H1 (cell line): ENCODE results near the gene HPD. TPM values are rescaled to one million over a fixed set of nuclear protein-coding genes. Genes with fewer than 3 reads are reported as not detected.

Experiments
- CTCF ChIA-PET: fragments of 300-600 bp; sonication (Branson Sonifier 250); formaldehyde crosslinking; loops from one replicate; lab custom pipeline; 2021; ENCODE audit not compliant: partially characterized antibody; lab: Charles Lee
- POLR2A ChIA-PET: fragments of 300-600 bp; sonication (Branson Sonifier 250); formaldehyde crosslinking; loops from one replicate; lab custom pipeline; 2021; ENCODE audit warnings: inconsistent platforms; ENCODE audit not compliant: partially characterized antibody; lab: Charles Lee
- DNase-seq, 2 experiments: peaks; one replicate each; pipeline versions ENCODE4 v3.0.0 to v3.0.0-alpha.2; 2010 to 2022; ENCODE audit warnings: low spot score in 2 of 2, low read depth in 1 of 2, mixed read lengths in 1 of 2
- FAIRE-seq: peaks from 2 replicates; lab custom pipeline; 2011; peaks lifted over from hg19 to GRCh38; lab: Jason Lieb, UNC
- H2AFZ ChIP-seq: 2 replicates; pipeline ENCODE4 v1.8.1; 2012; ENCODE audit warnings: low read length, inconsistent platforms
- H2AK5ac ChIP-seq: 2 replicates; pipeline ENCODE4 v1.6.1; 2013; ENCODE audit warnings: low read depth, low read length
- H2BK120ac ChIP-seq: replicated peaks from 2 replicates; pipeline ENCODE3; 2013; ENCODE audit warnings: low read depth, low read length, inconsistent platforms
- H2BK12ac ChIP-seq: 2 replicates; pipeline ENCODE4 v1.6.1; 2013; ENCODE audit warnings: low read depth, low read length
- H2BK15ac ChIP-seq: 2 replicates; pipeline ENCODE4 v1.6.1; 2013; ENCODE audit warnings: low read length
- H2BK20ac ChIP-seq: 2 replicates; pipeline ENCODE4 v1.6.1; 2013; ENCODE audit warnings: low read length
- H2BK5ac ChIP-seq: 2 replicates; pipeline ENCODE4 v1.6.1; 2013; ENCODE audit warnings: low read depth, low read length
- H3K14ac ChIP-seq: 2 replicates; pipeline ENCODE4 v1.6.1; 2013; ENCODE audit warnings: inconsistent platforms; ENCODE audit not compliant: insufficient read length
- H3K18ac ChIP-seq: 2 replicates; pipeline ENCODE4 v1.6.1; 2013; ENCODE audit warnings: low read length; ENCODE audit errors: extremely low read depth
- H3K23ac ChIP-seq: 2 replicates; pipeline ENCODE4 v1.6.1; 2013; ENCODE audit warnings: inconsistent platforms; ENCODE audit not compliant: insufficient read length
- H3K23me2 ChIP-seq: 2 replicates; pipeline ENCODE4 v1.6.1; 2013; ENCODE audit warnings: low read depth, low read length
- H3K27ac ChIP-seq: 2 replicates; pipeline ENCODE4 v1.6.1; 2011; ENCODE audit warnings: low read depth, low read length, inconsistent platforms
- H3K27me3 ChIP-seq, 4 experiments: replicated peaks in 1 of 4; 1 replicate in 1 of 4; 2 replicates in 3 of 4; pipeline versions ENCODE4 v1.6.1 to v1.8.1; 2011 to 2013; ENCODE audit warnings: low read length in 3 of 4, mild to moderate bottlenecking in 3 of 4, inconsistent platforms in 2 of 4, mixed read lengths in 2 of 4, moderate library complexity in 1 of 4; ENCODE audit not compliant: control insufficient read depth in 3 of 4, insufficient read depth in 3 of 4; ENCODE audit errors: extremely low read depth in 1 of 4
- H3K36me3 ChIP-seq, 4 experiments: 2 replicates each; pipeline versions ENCODE4 v1.6.1 to v1.8.1; 2011 to 2013; ENCODE audit warnings: mild to moderate bottlenecking in 4 of 4, low read length in 3 of 4, moderate library complexity in 2 of 4, control low read depth in 1 of 4, inconsistent platforms in 1 of 4; ENCODE audit not compliant: insufficient read depth in 4 of 4, control insufficient read depth in 2 of 4
- H3K4ac ChIP-seq: replicated peaks from 2 replicates; pipeline ENCODE3; 2013; ENCODE audit warnings: low read length, low read depth, mixed read lengths, inconsistent platforms; ENCODE audit not compliant: insufficient read length
- H3K4me1 ChIP-seq, 4 experiments: replicated peaks in 1 of 4; 1 replicate in 1 of 4; 2 replicates in 3 of 4; pipeline versions ENCODE4 v1.6.1 to v1.8.1; 2011 to 2013; ENCODE audit warnings: low read length in 3 of 4, inconsistent platforms in 2 of 4, mixed read lengths in 1 of 4; ENCODE audit not compliant: insufficient read depth in 4 of 4, control insufficient read depth in 3 of 4
- H3K4me2 ChIP-seq, 2 experiments: 2 replicates each; pipeline versions ENCODE4 v1.6.1 to v1.8.1; 2011 to 2013; ENCODE audit warnings: low read depth in 2 of 2, low read length in 2 of 2, control low read depth in 1 of 2, inconsistent platforms in 1 of 2, mild to moderate bottlenecking in 1 of 2; ENCODE audit not compliant: insufficient read depth in 1 of 2
- H3K4me3 ChIP-seq, 4 experiments: fragments of 200-600, 300-600 bp in 1 of 4; sonication (generic), shearing (Covaris generic), sonication (Bioruptor Twin) in 1 of 4; 2 replicates each; pipeline versions ENCODE4 v1.5.1 to v1.8.1; 2011 to 2016; ENCODE audit warnings: low read length in 4 of 4, low read depth in 3 of 4, control low read depth in 2 of 4, inconsistent platforms in 2 of 4, mild to moderate bottlenecking in 2 of 4, mixed read lengths in 1 of 4, moderate library complexity in 1 of 4; ENCODE audit not compliant: insufficient read depth in 2 of 4; ENCODE audit errors: extremely low read depth in 1 of 4
- H3K56ac ChIP-seq: replicated peaks from 2 replicates; pipeline ENCODE3; 2013; ENCODE audit warnings: low read depth, mild to moderate bottlenecking, mixed read lengths, low read length, inconsistent platforms; ENCODE audit not compliant: insufficient read length
- H3K79me1 ChIP-seq: 2 replicates; pipeline ENCODE4 v1.6.1; 2013; ENCODE audit warnings: low read depth, low read length, control low read depth
- H3K79me2 ChIP-seq, 2 experiments: 2 replicates each; pipeline versions ENCODE4 v1.6.1 to v1.8.1; 2012 to 2013; ENCODE audit warnings: low read length in 2 of 2, mild to moderate bottlenecking in 2 of 2, inconsistent platforms in 1 of 2; ENCODE audit not compliant: insufficient read depth in 2 of 2, control insufficient read depth in 1 of 2
- H3K9ac ChIP-seq, 4 experiments: replicated peaks in 1 of 4; 1 replicate in 1 of 4; 2 replicates in 3 of 4; pipeline versions ENCODE4 v1.6.1 to v1.8.1; 2011 to 2013; ENCODE audit warnings: low read depth in 3 of 4, low read length in 3 of 4, control low read depth in 2 of 4, mild to moderate bottlenecking in 2 of 4, moderate library complexity in 2 of 4, inconsistent platforms in 1 of 4; ENCODE audit errors: extremely low read depth in 1 of 4
- H3K9me3 ChIP-seq, 2 experiments: 2 replicates each; pipeline versions ENCODE4 v1.6.1 to v1.8.1; 2012 to 2013; ENCODE audit warnings: mild to moderate bottlenecking in 2 of 2, moderate library complexity in 2 of 2, control low read depth in 1 of 2, inconsistent platforms in 1 of 2, low read depth in 1 of 2, low read length in 1 of 2, mixed read lengths in 1 of 2; ENCODE audit not compliant: insufficient read depth in 2 of 2
- H4K20me1 ChIP-seq, 2 experiments: replicated peaks in 1 of 2; 2 replicates each; pipeline versions ENCODE3 to v1.8.1; 2011 to 2013; ENCODE audit warnings: inconsistent platforms in 2 of 2, low read length in 2 of 2, mild to moderate bottlenecking in 1 of 2; ENCODE audit not compliant: insufficient read depth in 2 of 2, control insufficient read depth in 1 of 2
- H4K5ac ChIP-seq: 2 replicates; pipeline ENCODE4 v1.6.1; 2013; ENCODE audit warnings: low read length, low read depth, mixed read lengths, inconsistent platforms; ENCODE audit not compliant: insufficient read length
- H4K8ac ChIP-seq: 2 replicates; pipeline ENCODE4 v1.8.0; 2013; ENCODE audit warnings: mild to moderate bottlenecking, moderate library complexity, low read length, inconsistent platforms; ENCODE audit not compliant: insufficient read depth; ENCODE audit errors: extremely low read depth
- H4K91ac ChIP-seq: replicated peaks from 2 replicates; pipeline ENCODE3; 2013; ENCODE audit warnings: low read length, mixed read lengths, inconsistent platforms; ENCODE audit not compliant: insufficient read length
- BACH1 ChIP-seq: IDR thresholded peaks from 2 replicates; pipeline ENCODE4 v1.6.1; 2012; ENCODE audit warnings: low read length, improper control_type of control experiment
- EP300 ChIP-seq, 2 experiments: IDR thresholded peaks; 1 replicate in 1 of 2; 2 replicates in 1 of 2; pipeline ENCODE4 v1.6.1; 2011 to 2012; ENCODE audit warnings: low read depth in 2 of 2, low read length in 2 of 2, mild to moderate bottlenecking in 2 of 2, borderline replicate concordance in 1 of 2, inconsistent platforms in 1 of 2, moderate library complexity in 1 of 2
- FOSL1 ChIP-seq: IDR thresholded peaks from 2 replicates; pipeline ENCODE4 v1.6.1; 2011; ENCODE audit warnings: mild to moderate bottlenecking, low read depth, low read length, moderate library complexity; ENCODE audit not compliant: insufficient read depth
- KDM1A ChIP-seq: fragments of 200-600, 300-600 bp; sonication (generic); IDR thresholded peaks from 2 replicates; pipeline ENCODE4 v1.7.1; 2016; ENCODE audit warnings: mild to moderate bottlenecking, low read length, borderline replicate concordance
- RXRA ChIP-seq: IDR thresholded peaks from 2 replicates; pipeline ENCODE4 v1.6.1; 2011; ENCODE audit warnings: low read depth, mild to moderate bottlenecking, low read length, moderate library complexity; ENCODE audit not compliant: insufficient read depth
- WGBS, 2 experiments: shearing (Covaris generic) in 1 of 2; methylation state at CpG; one replicate each; pipeline versions ENCODE4 v1.1.6 to v1.1.7; 2013 to 2015; ENCODE audit warnings: low lambda C conversion rate in 2 of 2, mixed read lengths in 2 of 2, inconsistent platforms in 1 of 2, low coverage in 1 of 2, missing lambda C conversion rate in 1 of 2; ENCODE audit not compliant: insufficient replicate concordance in 2 of 2, insufficient coverage in 1 of 2, insufficient read length in 1 of 2; ENCODE audit errors: extremely low coverage in 1 of 2, missing lambda C conversion rate in 1 of 2; 5-methylcytosine and 5-hydroxymethylcytosine counted together
- polyA plus RNA-seq, 7 experiments: library from polyadenylated mRNA; depleted of rRNA in 3 of 7; stranded (reverse) in 5 of 7; unstranded in 2 of 7; fragments of >200 nt in 5 of 7; fragments of 200-250 nt in 2 of 7; gene quantifications; 1 replicate in 5 of 7; 2 replicates in 1 of 7; 4 replicates in 1 of 7; pipeline versions ENCODE4 v1.2.1 to v1.2.3, GENCODE V29; 2011 to 2013; ENCODE audit warnings: missing spikeins in 2 of 7, mixed read lengths in 2 of 7
- total RNA-seq: library from RNA; stranded (reverse); fragmentation: NEBNext Ultra II Directional; extraction: Animal tissue kit (Norgen Biotek cat#: 25700); gene quantifications from 2 replicates; pipeline ENCODE4 v1.2.1, GENCODE V29; 2021

The HPD gene
- total and polyA plus RNA-seq, 2 of the 8 experiments (the other 6 are each of a cell fraction or from before 2014, with no cell fraction given) = 0.48 to 0.56 TPM

DNA sequence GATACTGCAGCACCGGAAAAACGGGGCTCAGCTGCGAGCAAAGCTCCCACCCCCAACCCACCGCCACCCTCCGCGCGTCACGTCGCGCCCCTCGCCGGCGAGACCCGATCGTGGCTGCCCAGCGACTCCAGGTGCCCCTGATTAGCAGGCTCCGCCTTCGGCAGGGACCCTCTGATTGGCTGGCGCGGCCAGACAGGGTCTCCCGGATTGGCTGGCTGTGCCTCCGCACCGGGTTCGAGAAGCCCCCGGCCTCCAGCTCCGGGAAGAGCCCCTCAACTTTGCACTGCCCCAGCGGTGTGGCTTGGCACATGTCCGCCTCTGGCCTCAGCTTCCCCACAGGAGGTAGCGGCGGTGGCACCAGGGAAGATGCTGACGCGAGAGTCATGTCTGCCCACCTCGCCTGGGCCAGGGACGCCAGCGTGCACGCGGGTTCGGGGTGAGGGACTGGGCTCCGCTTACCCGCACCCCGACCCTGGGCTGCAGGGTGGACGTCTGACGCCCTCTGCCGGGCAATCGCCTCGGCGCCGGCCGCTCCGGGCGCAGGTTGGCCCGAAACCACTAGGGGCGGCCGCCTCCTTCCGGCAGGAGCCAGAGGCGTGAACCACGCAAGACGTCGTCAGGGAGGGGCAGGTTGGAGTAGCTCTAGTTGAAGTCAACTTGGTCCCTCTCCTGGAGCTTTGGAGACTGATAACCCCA lies 64.7 kb downstream of the HPD start:
- POLR2A ChIA-PET = interaction anchor here (0.5 to 34.9 kb wide), 17 partner anchors 6 to 582 kb away, joined by 3 to 958 read pairs (median 5); partner anchors contain the start of genes PSMD9, RHOF and SETD1B
- Histone ChIP-seq H3K27ac (no peak overlapping the region), H3K27me3 (peaks cover 0 to 5% (median 1%) of the 10 kb centered on the region in 4 experiments; a peak in 2 of 7 replicates), H2BK15ac (peak overlapping the region; percentile 93; the same call in 1 of the 2 replicates), H2AFZ (peak overlapping the region; percentile 76; the same call in 1 of the 2 replicates), H3K36me3 (peaks cover 0 to 12% (median 3%) of the 10 kb centered on the region in 4 experiments; a peak in 4 of 8 replicates), H4K20me1 (peaks cover 18 to 21% of the 10 kb centered on the region in 2 experiments), H2BK12ac (peak overlapping the region; percentile 62), H3K14ac (no peak overlapping the region), H3K79me1 (0 out of 2 replicates have a peak, but pooled peaks cover 10% of the 10 kb centered on the region), H2BK20ac (no peak overlapping the region), H2BK5ac (peak overlapping the region; percentile 95; the same call in 1 of the 2 replicates), H4K5ac (peak overlapping the region; percentile 95), H4K91ac (peak overlapping the region; percentile 97), H3K79me2 (peaks cover 0 to 17% of the 10 kb centered on the region in 2 experiments; a peak in 1 of 4 replicates), H3K4me1 (peaks cover 11 to 38% (median 24%) of the 10 kb centered on the region in 4 experiments), H3K9me3 (no peaks in the 10 kb centered on the region), H4K8ac (peak overlapping the region; percentile 91; the same call in 1 of the 2 replicates), H3K23me2 (peaks cover 6% of the 10 kb centered on the region; the same call in 1 of the 2 replicates), H2AK5ac (no peak overlapping the region), H2BK120ac (no peak overlapping the region), H3K9ac (peak overlapping the region in 2 of 4 experiments; percentile 22 to 38; a peak in 3 of 7 replicates), H3K4me2 (peak overlapping the region; percentile 6 to 82), H3K18ac (peak overlapping the region; percentile 76), H3K4me3 (peak overlapping the region; percentile 60 to 91 (median 66)), H3K56ac (peak overlapping the region; percentile 91), H3K23ac (no peak overlapping the region), H3K4ac (no peak overlapping the region)
- FAIRE-seq (no peak), DNase-seq (peak; percentile 87 to 98)
- 3% methylated on average over 56 of the region's 59 CpGs; no CpG with 5 or more reads in 1 of the 2 experiments for WGBS, 2 experiments
- CTCF ChIA-PET = interaction anchor here (0.6 to 18.2 kb wide), 52 partner anchors 14 to 332 kb away, joined by 3 to 363 read pairs (median 4); partner anchors contain the start of genes CFAP251, HPD, PSMD9 and SETD1B
- peak; percentile 73 for TF ChIP-seq BACH1
- TF ChIP-seq RXRA = no peak
- peak; percentile 34 to 40; a peak in 2 of 3 replicates for TF ChIP-seq EP300 (IDR thresholded peaks at IDR 0.05; ENCODE audit: borderline replicate concordance in 1 of 2, low read depth in 2 of 2, low read length in 2 of 2)
- TF ChIP-seq KDM1A = no peak
- no peak for TF ChIP-seq FOSL1
